HG02870 (cell line): ENCODE measurements around the gene ALG2.
A peak's percentile ranks its signal among the peaks of the same experiment; 100 is the strongest.

Experiments
- ATAC-seq: cut with Tn5 transposase; IDR thresholded peaks from one replicate; pipeline ENCODE4 v1.9.1; 2021; ENCODE audit warnings: mild to moderate bottlenecking, moderate library complexity; ENCODE audit not compliant: unreplicated experiment

ALG2 gene

GRCh38 chr9:99176527-99177013 lies 45.2 kb downstream of the ALG2 start:
- no peak for ATAC-seq

GRCh38 chr9:99173570-99174504 lies 47.9 kb downstream of the ALG2 start:
- peak; percentile 76 for ATAC-seq

GRCh38 chr9:99172124-99173091 lies 49.3 kb downstream of the ALG2 start:
- ATAC-seq = no peak

DNA sequence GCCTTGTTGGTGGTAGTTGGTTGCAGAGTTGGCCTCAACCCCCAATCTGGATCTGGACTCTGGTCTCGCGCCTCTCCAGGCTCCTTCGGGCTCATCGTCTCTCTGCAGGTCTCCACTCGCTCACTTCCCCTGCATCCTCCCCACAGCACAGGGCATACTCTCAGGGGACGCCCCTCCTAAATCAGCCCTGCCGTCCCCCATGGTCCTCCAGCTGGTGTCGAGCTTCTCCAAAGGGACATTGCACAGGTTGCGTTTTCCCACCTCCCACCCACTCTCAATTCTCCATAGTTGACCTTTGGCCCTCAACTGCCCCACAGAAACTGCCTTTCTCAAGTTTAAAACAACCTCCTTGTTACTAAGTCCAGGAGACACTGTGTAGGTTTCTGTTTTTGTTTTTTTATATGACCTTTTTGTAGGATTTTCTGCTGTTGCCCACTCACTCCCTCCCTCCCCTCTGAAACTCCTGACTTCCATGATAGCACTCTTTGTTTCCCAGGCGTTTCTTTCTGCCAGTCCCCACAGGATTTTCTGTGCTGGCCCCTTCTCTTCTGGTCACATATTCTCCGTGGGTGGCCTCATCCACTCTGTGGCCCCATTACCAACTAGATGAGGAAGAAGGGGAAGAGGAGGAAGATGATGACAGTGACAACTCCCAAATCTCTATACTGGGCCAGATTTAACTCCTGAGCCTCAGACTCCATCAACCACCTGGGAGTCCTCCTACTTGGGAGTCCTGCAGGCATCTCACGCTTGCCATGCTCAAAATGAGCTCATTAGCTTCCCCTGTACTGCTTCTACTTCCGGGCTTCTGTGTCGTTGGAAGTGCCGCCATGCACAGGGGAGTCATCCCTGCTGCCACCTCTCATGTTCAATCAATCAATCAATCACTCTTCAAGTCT lies 50.3 kb downstream of the ALG2 start:
- ATAC-seq = no peak

GRCh38 chr9:99169982-99170761 lies 51.6 kb downstream of the ALG2 start:
- no peak for ATAC-seq

DNA sequence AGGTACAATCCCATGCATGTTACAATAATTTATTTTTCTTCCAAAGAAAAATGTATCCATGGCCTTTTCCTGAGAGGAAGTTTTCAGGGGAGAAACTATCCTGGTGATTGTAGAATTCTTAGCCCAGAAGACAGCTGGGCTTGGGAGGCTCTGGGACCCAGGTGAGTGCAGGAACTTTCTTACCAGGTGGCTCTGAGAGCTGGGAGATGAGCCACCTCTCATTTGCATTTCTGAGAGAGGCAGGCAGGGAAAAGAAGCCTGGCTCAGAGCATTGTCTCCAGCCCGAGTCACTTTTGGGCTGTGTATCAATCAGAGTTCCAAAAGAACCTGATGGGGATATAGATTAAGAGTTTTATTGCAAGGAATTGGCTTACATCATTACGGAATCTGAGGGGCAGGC lies 52.7 kb downstream of the ALG2 start:
- ATAC-seq = no peak

GRCh38 chr9:99167694-99168093 lies 54.0 kb downstream of the ALG2 start:
- ATAC-seq = no peak

- ATAC-seq = no peak
These were observed 54.6 kb downstream of the ALG2 start for GRCh38 chr9:99167119-99167518.
